Right lobe of liver (tissue), 4 donors: ENCODE results near the gene HMGCR.

Source experiments
- POLR2A ChIP-seq: fragments of 450-650 bp; IDR thresholded peaks from one replicate; pipeline ENCODE4 v1.6.1; 2017; ENCODE audit warnings: antibody characterized with exemption, mild to moderate bottlenecking
- TF ChIP-seq, protein P1 (sequence below), 4 donors: fragments of 200-600 bp in 3 of 4; fragments of 450-650 bp in 1 of 4; IDR thresholded peaks; one replicate each; pipeline versions ENCODE4 v1.5.1 to v1.8.0; 2016 to 2022; ENCODE audit warnings: antibody characterized with exemption in 4 of 4, mild to moderate bottlenecking in 2 of 4
- donor health status: DM: no; HTN: no; CAD: no.
- donor health status: DM: no; HTN: no; CAD: no.
- donor health status: DM: no; HTN: yes; CAD: no.

DNA sequence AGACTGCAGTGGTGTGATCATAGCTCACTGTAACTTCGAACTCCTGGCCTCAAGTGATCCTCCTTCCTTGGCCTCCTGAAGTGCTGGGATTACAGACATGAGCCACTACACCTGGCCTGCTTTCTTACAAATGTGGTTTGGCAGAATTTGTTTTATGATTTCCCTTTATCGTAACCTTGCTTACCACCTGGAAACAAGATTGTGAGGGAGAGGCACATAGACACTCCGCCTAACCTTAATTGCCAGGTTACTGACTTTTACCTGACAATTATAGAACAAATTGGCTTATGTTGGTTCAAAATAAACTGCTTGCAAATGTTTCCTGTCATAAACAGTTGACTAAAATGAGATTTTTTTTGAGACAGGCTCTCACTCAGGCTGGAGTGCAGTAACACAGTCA is 26.8 kb upstream of the HMGCR start:
- TF ChIP-seq, protein P1, sequence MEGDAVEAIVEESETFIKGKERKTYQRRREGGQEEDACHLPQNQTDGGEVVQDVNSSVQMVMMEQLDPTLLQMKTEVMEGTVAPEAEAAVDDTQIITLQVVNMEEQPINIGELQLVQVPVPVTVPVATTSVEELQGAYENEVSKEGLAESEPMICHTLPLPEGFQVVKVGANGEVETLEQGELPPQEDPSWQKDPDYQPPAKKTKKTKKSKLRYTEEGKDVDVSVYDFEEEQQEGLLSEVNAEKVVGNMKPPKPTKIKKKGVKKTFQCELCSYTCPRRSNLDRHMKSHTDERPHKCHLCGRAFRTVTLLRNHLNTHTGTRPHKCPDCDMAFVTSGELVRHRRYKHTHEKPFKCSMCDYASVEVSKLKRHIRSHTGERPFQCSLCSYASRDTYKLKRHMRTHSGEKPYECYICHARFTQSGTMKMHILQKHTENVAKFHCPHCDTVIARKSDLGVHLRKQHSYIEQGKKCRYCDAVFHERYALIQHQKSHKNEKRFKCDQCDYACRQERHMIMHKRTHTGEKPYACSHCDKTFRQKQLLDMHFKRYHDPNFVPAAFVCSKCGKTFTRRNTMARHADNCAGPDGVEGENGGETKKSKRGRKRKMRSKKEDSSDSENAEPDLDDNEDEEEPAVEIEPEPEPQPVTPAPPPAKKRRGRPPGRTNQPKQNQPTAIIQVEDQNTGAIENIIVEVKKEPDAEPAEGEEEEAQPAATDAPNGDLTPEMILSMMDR (IDR thresholded peaks at IDR 0.05), result no peak
- no peak for TF ChIP-seq POLR2A
